ENCODE measurements around the gene TSFM. TPM values are rescaled to one million over a fixed set of nuclear protein-coding genes. Genes with fewer than 3 reads are reported as not detected.

The TSFM gene
- 28.4 and 33.4 TPM in 2 replicates for total RNA-seq

GRCh38 chr12:57782608-57783465 lies at the start of gene TSFM:
TSFM (plus strand) TSS chr12:57782787; CDS start chr12:57782802, 15 bp downstream.
- H3K4me3 Mint-ChIP-seq: peak within 1 kb of the TSS; percentile 99
- H3K4me1 Mint-ChIP-seq: peaks cover 22% of the 10 kb centered on the region
- CTCF ChIA-PET: interaction anchor here (0.6 to 2.7 kb wide), 11 partner anchors 11 to 302 kb away, joined by 3 to 16 read pairs (median 4); partner anchors contain the start of gene TSPAN31
- H3K9me3 Mint-ChIP-seq: no peaks in the 10 kb centered on the region
- ATAC-seq (ENCODE audit: low read depth) (peak; percentile 97), DNase-seq (peak; percentile 93)
- TF ChIP-seq CTCF (IDR thresholded peaks at IDR 0.05): no peak
- POLR2A ChIA-PET: interaction anchor here (1.0 to 2.4 kb wide), 5 partner anchors 11 to 114 kb away, joined by 3 to 11 read pairs (median 5); partner anchors contain the start of genes EEF1AKMT3 and METTL1
- H3K27ac Mint-ChIP-seq: peak within 1 kb of the TSS; percentile 97
- H3K36me3 Mint-ChIP-seq (ENCODE audit: low read depth): peaks cover 34% of the 10 kb centered on the region
- no peaks in the 10 kb centered on the region for H3K27me3 Mint-ChIP-seq
- intact Hi-C loops (cut with micrococcal nuclease): loop anchor here (1.0 to 2.0 kb wide), 6 partner anchors 11 to 122 kb away; partner anchors contain the start of genes CDK4, EEF1AKMT3 and METTL1

- ATAC-seq (ENCODE audit: low read depth) (no peak), DNase-seq (no peak)
- intact Hi-C loops (cut with micrococcal nuclease): no loop called here
- no peaks in the 10 kb centered on the region for H3K9me3 Mint-ChIP-seq
- H3K27me3 Mint-ChIP-seq: no peaks in the 10 kb centered on the region
- peaks cover 67% of the 10 kb centered on the region for H3K36me3 Mint-ChIP-seq (ENCODE audit: low read depth)
- no peak overlapping the region for H3K4me3 Mint-ChIP-seq
- POLR2A ChIA-PET: interaction anchor here (0.6 kb wide), 1 partner anchor 8 kb away, joined by 3 read pairs; no protein-coding TSS in a partner anchor
- no peak overlapping the region for H3K27ac Mint-ChIP-seq
- CTCF ChIA-PET: no interaction called here
- H3K4me1 Mint-ChIP-seq: peaks cover 4% of the 10 kb centered on the region
- no peak for TF ChIP-seq CTCF (IDR thresholded peaks at IDR 0.05)
Measured at GRCh38 chr12:57733928-57734327, 48.7 kb upstream of the TSFM start.

DNA sequence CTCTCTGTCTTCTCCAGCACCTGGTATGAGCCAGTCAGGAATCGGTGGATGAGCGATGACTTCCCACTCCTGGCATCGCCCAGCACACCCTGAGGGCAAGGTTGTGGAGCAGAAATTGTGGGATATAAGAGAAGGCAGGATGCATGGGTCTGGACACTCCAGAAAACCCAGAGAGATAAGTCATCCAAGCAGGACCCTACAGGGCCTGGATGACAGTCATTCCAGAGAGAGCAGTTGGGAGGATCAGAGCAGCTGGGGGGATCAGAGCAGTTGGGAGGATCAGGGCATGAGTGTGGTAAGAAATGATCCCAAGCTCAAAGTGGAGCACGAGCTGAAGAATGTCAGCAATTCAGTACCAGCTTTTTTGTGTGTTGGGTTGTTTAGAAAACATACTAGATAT lies 48.0 kb upstream of the TSFM start:
- peaks cover 66% of the 10 kb centered on the region for H3K36me3 Mint-ChIP-seq (ENCODE audit: low read depth)
- no peaks in the 10 kb centered on the region for H3K9me3 Mint-ChIP-seq
- DNase-seq (no peak), ATAC-seq (ENCODE audit: low read depth) (no peak)
- no peak for TF ChIP-seq CTCF (IDR thresholded peaks at IDR 0.05)
- peaks cover 10% of the 10 kb centered on the region for H3K4me1 Mint-ChIP-seq
- no peak overlapping the region for H3K27ac Mint-ChIP-seq
- ChIA-PET POLR2A (no interaction called here), CTCF (interaction anchor here (0.6 kb wide), 1 partner anchor 152 kb away, joined by 3 read pairs; no protein-coding TSS in a partner anchor)
- intact Hi-C loops (cut with micrococcal nuclease): no loop called here
- H3K27me3 Mint-ChIP-seq: no peaks in the 10 kb centered on the region
- no peak overlapping the region for H3K4me3 Mint-ChIP-seq

- CTCF ChIA-PET: no interaction called here
Measured at GRCh38 chr12:57735198-57735855, 47.3 kb upstream of the TSFM start.

More at GRCh38 chr12:57735198-57735855, 47.3 kb upstream of the TSFM start:
- H3K4me1 Mint-ChIP-seq: peaks cover 12% of the 10 kb centered on the region
- H3K27ac Mint-ChIP-seq: no peak overlapping the region
- H3K9me3 Mint-ChIP-seq: no peaks in the 10 kb centered on the region
- intact Hi-C loops (cut with micrococcal nuclease): no loop called here
- no peaks in the 10 kb centered on the region for H3K27me3 Mint-ChIP-seq
- no peak for ATAC-seq (ENCODE audit: low read depth)
- no peak for TF ChIP-seq CTCF (IDR thresholded peaks at IDR 0.05)
- H3K36me3 Mint-ChIP-seq (ENCODE audit: low read depth): peaks cover 60% of the 10 kb centered on the region
- no peak overlapping the region for H3K4me3 Mint-ChIP-seq
- no peak for DNase-seq
- POLR2A ChIA-PET: interaction anchor here (0.6 kb wide), 1 partner anchor 40 kb away, joined by 4 read pairs; no protein-coding TSS in a partner anchor

All from activated B cell treated with CpG ODN at 0.5 μM for 24 hours (primary cell).